ENCODE measurements around the gene PGS1.

PGS1 gene

GRCh38 chr17:78469443-78469842 is 91.0 kb downstream of the PGS1 start:
- no peak for DNase-seq

- no peak for DNase-seq
Measured at GRCh38 chr17:78471635-78472034, 93.2 kb downstream of the PGS1 start.

- no peak for DNase-seq
Measured at GRCh38 chr17:78472035-78472905, 93.8 kb downstream of the PGS1 start.

- DNase-seq, result no peak
Measured at GRCh38 chr17:78473951-78474613, 95.6 kb downstream of the PGS1 start.

All from amygdala (tissue), 56 donors.